ENCODE data around the gene SOX13. TPM values are rescaled to one million over a fixed set of nuclear protein-coding genes. Genes with fewer than 3 reads are reported as not detected.
A peak's percentile ranks its signal among the peaks of the same experiment; 100 is the strongest.

The SOX13 gene
- total RNA-seq, 1 experiment from 2014 or later = 81.9 TPM

GRCh38 chr1:204171751-204172178, 98.8 kb downstream of the SOX13 start:
- CTCF ChIA-PET = interaction anchor here (0.6 to 1.3 kb wide), 2 partner anchors 9 to 357 kb away, joined by 3 read pairs; no protein-coding TSS in a partner anchor

GRCh38 chr1:204172404-204173029, 99.6 kb downstream of the SOX13 start:
- Histone ChIP-seq H4K20me1 (ENCODE audit: low read length) (no peaks in the 10 kb centered on the region), H3K9me3 (ENCODE audit: low read length) (peaks cover 23% of the 10 kb centered on the region), H2AFZ (ENCODE audit: low read length) (peak overlapping the region; percentile 10), H3K4me3 (ENCODE audit: low read length) (0 out of 2 replicates have a peak overlapping the region, but pooled peaks have one; percentile 0), H3K36me3 (ENCODE audit: low read depth, low read length) (peaks cover 24% of the 10 kb centered on the region), H3K4me1 (ENCODE audit: insufficient read depth, low read length) (peaks cover 66% of the 10 kb centered on the region), H3K4me2 (ENCODE audit: low read length) (peak overlapping the region; percentile 21), H3K27ac (ENCODE audit: low read length) (peak overlapping the region; percentile 96), H3K9me2 (replicated peaks; ENCODE audit: low read length) (no peaks in the 10 kb centered on the region), H3K79me2 (ENCODE audit: low read length) (peaks cover 27% of the 10 kb centered on the region), H3F3A (ENCODE audit: low read length, unreplicated experiment) (no peaks in the 10 kb centered on the region), H3K9ac (ENCODE audit: low read length) (peak overlapping the region; percentile 72), H3K27me3 (ENCODE audit: low read length) (no peaks in the 10 kb centered on the region)
- ATAC-seq (no peak), DNase-seq (peak; percentile 44)
- ChIA-PET CTCF (interaction anchor here (0.6 kb wide), 1 partner anchor 357 kb away, joined by 3 read pairs; no protein-coding TSS in a partner anchor), POLR2A (ENCODE audit: unreplicated experiment) (interaction anchor here (1.0 kb wide), 1 partner anchor 26 kb away, joined by 5 read pairs; no protein-coding TSS in a partner anchor)
- intact Hi-C loops (cut with micrococcal nuclease) = no loop called here
- TF ChIP-seq CTCF (conservative IDR thresholded peaks at IDR 0.05; ENCODE audit: low read depth, low read length) (no peak), EZH2phosphoT487 (IDR thresholded peaks at IDR 0.05; ENCODE audit: borderline replicate concordance, low read length) (no peak), EZH2 (IDR thresholded peaks at IDR 0.05; ENCODE audit: low read length, unreplicated experiment) (no peak)
- no TSS peak for BruUV-seq (replicated peaks)

More at GRCh38 chr1:204171751-204172178, 98.8 kb downstream of the SOX13 start:
- TF ChIP-seq EZH2 (IDR thresholded peaks at IDR 0.05; ENCODE audit: low read length, unreplicated experiment) (no peak), CTCF (conservative IDR thresholded peaks at IDR 0.05; ENCODE audit: low read depth, low read length) (no peak), EZH2phosphoT487 (IDR thresholded peaks at IDR 0.05; ENCODE audit: borderline replicate concordance, low read length) (no peak)
- Histone ChIP-seq H3F3A (ENCODE audit: low read length, unreplicated experiment) (no peaks in the 10 kb centered on the region), H3K27ac (ENCODE audit: low read length) (peak overlapping the region; percentile 96), H3K9ac (ENCODE audit: low read length) (peak overlapping the region; percentile 72), H3K4me3 (ENCODE audit: low read length) (0 out of 2 replicates have a peak overlapping the region, but pooled peaks have one; percentile 8), H3K27me3 (ENCODE audit: low read length) (no peaks in the 10 kb centered on the region), H3K36me3 (ENCODE audit: low read depth, low read length) (peaks cover 24% of the 10 kb centered on the region), H3K9me2 (replicated peaks; ENCODE audit: low read length) (no peaks in the 10 kb centered on the region), H3K4me1 (ENCODE audit: insufficient read depth, low read length) (peaks cover 59% of the 10 kb centered on the region), H3K4me2 (ENCODE audit: low read length) (peak overlapping the region; percentile 48), H2AFZ (ENCODE audit: low read length) (no peak overlapping the region), H3K79me2 (ENCODE audit: low read length) (peaks cover 23% of the 10 kb centered on the region), H3K9me3 (ENCODE audit: low read length) (peaks cover 23% of the 10 kb centered on the region), H4K20me1 (ENCODE audit: low read length) (no peaks in the 10 kb centered on the region)
- peak; percentile 100 for DNase-seq
- BruUV-seq (replicated peaks) = no TSS peak
- ATAC-seq = peak; percentile 91
- intact Hi-C loops (cut with micrococcal nuclease) = loop anchor here (1.0 to 2.0 kb wide), 2 partner anchors 27 to 42 kb away; no protein-coding TSS in a partner anchor
- POLR2A ChIA-PET (ENCODE audit: unreplicated experiment) = interaction anchor here (0.6 to 1.0 kb wide), 2 partner anchors 27 to 762 kb away, joined by 3 to 5 read pairs; no protein-coding TSS in a partner anchor

Data from PC-3 (cell line).